Dorsolateral prefrontal cortex (tissue), 118 donors: Measurements from ENCODE around the gene PRKCD. TPM values are rescaled to one million over a fixed set of nuclear protein-coding genes. Genes with fewer than 3 reads are reported as not detected.

Source experiments
- total RNA-seq, 120 experiments: library from RNA; stranded (reverse); gene quantifications; one replicate each; pipeline versions ENCODE4 v1.2.3 to v1.2.4, GENCODE V29; 2022

PRKCD gene
- total RNA-seq, 120 experiments from 2014 or later: 6.1 to 36.1 (median 14.7) TPM

Other genes with a start within 250 kb of the PRKCD start
- gene SFMBT1, start 115.1 kb upstream of the PRKCD start, total RNA-seq: 10 to 100 TPM in 103 of 120 experiments, 1 to 10 TPM in 17; 7.1 to 28.2 (median 13.3) TPM
- gene RFT1, start 30.8 kb upstream of the PRKCD start, total RNA-seq: 10 to 100 TPM in 118 of 120 experiments, 1 to 10 TPM in 2; 8.0 to 22.2 (median 15.5) TPM
- gene TKT, start 94.8 kb downstream of the PRKCD start, total RNA-seq: 100 to 1,000 TPM; 130 to 245 (median 170) TPM
- gene DCP1A, start 186.3 kb downstream of the PRKCD start, total RNA-seq: 10 to 100 TPM; 13.7 to 30.8 (median 21.9) TPM